Esophagus muscularis mucosa (tissue), 4 donors: ENCODE results near the gene GLI3.

Experiments used
- CTCF ChIP-seq, 3 experiments: fragments of 200-600 bp in 2 of 3; fragments of 450-650 bp in 1 of 3; sonication (generic) in 2 of 3; IDR thresholded peaks; one replicate each; pipeline ENCODE4 v1.5.1; 2017 to 2019; ENCODE audit warnings: antibody characterized with exemption in 3 of 3, mild to moderate bottlenecking in 2 of 3, moderate library complexity in 1 of 3
- EP300 ChIP-seq: sonication (generic); formaldehyde crosslinking; IDR thresholded peaks from one replicate; pipeline ENCODE4 v1.6.1; 2017; ENCODE audit warnings: antibody characterized with exemption
- POLR2A ChIP-seq: fragments of 450-650 bp; IDR thresholded peaks from one replicate; pipeline ENCODE4 v1.6.1; 2017; ENCODE audit warnings: antibody characterized with exemption, moderate library complexity, mild to moderate bottlenecking, low read depth
- POLR2AphosphoS5 ChIP-seq, 2 donors: sonication (generic); formaldehyde crosslinking; IDR thresholded peaks; one replicate each; pipeline ENCODE4 v1.6.1; 2017; ENCODE audit warnings: antibody characterized with exemption in 2 of 2

DNA sequence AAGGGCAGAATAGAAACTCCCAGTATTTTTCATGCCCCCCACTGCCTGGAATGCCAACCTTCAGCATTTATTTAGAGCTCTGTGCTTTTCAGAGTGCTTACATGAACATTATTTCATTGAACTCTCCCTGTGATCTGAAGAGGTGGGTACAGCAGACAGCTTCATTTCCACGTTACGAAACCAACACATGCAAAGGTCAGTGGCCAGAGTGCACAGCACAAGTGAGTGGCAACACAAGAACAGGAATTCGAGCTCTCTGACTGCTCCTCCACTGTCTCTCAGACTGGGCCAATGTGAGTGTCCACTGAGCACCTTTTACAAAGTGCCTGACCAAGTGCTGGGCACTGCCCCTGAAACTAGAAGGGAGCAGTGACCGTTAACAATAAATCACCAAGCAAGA, 162.9 kb downstream of the GLI3 start:
- no peak for TF ChIP-seq POLR2A
- no peak for TF ChIP-seq CTCF (IDR thresholded peaks at IDR 0.05)
- no peak for TF ChIP-seq EP300
- no peak for TF ChIP-seq POLR2AphosphoS5 (IDR thresholded peaks at IDR 0.05)
